K562 (cell line): ENCODE results near the gene MTRF1L. TPM values are rescaled to one million over a fixed set of nuclear protein-coding genes. Genes with fewer than 3 reads are reported as not detected.

ENCODE experiments used
- ATAC-seq: fragments of 200-7000 bp; cut with Tn5 transposase; 3 replicates; pipeline ENCODE4 v1.9.1; 2020; ENCODE audit warnings: moderate library complexity
- BruUV-seq: library from RNA; stranded (reverse); fragments of 400-500 nt; replicated peaks from 2 replicates; lab custom pipeline; 2021; lab: Mats Ljungman, UMichigan
- CTCF ChIA-PET: fragments of 300-600 bp; formaldehyde crosslinking; extraction: SDS; loops from one replicate; lab custom pipeline; 2021; ENCODE audit warnings: low intra/inter-chr PET ratio; lab: Yijun Ruan, JAX
- POLR2A ChIA-PET: fragments of 300-600, 350-650 bp; sonication (Branson Sonifier 250); formaldehyde crosslinking; extraction: SDS; loops from one replicate; lab custom pipeline; 2021; ENCODE audit warnings: antibody characterized with exemption, inconsistent platforms; lab: Yijun Ruan, JAX
- DNase-seq, 4 experiments: peaks; one replicate each; pipeline versions ENCODE4 v3.0.0 to v3.0.0-alpha.2; 2011 to 2018; ENCODE audit warnings: low spot score in 3 of 4, mixed read lengths in 3 of 4; ENCODE audit errors: extremely low read depth in 1 of 4
- FAIRE-seq: peaks from 2 replicates; lab custom pipeline; 2011; peaks lifted over from hg19 to GRCh38; lab: Jason Lieb, UNC
- H2AFZ ChIP-seq: 2 replicates; pipeline ENCODE4 v1.6.0; 2011; ENCODE audit warnings: low read depth, low read length, control low read depth, inconsistent platforms
- H3K27ac ChIP-seq: fragments of 200-600 bp; 3 replicates; pipeline ENCODE4 v1.8.0; 2011; ENCODE audit warnings: low read depth, mild to moderate bottlenecking, control low read depth, inconsistent platforms, low read length, moderate library complexity, mixed read lengths; ENCODE audit errors: extremely low read depth
- H3K27me3 ChIP-seq, 2 experiments: fragments of 300-600 bp in 1 of 2; 2 replicates in 1 of 2; 3 replicates in 1 of 2; pipeline versions ENCODE4 v1.6.0 to v1.8.0; 2011; ENCODE audit warnings: inconsistent platforms in 2 of 2, low read length in 2 of 2, mild to moderate bottlenecking in 1 of 2, mixed read lengths in 1 of 2, moderate library complexity in 1 of 2; ENCODE audit not compliant: control insufficient read depth in 2 of 2, insufficient read depth in 2 of 2
- H3K36me3 ChIP-seq: fragments of 300-600 bp; 3 replicates; pipeline ENCODE4 v1.8.0; 2011; ENCODE audit warnings: mild to moderate bottlenecking, low read length, inconsistent platforms; ENCODE audit not compliant: control insufficient read depth, insufficient read depth
- H3K4me1 ChIP-seq, 2 experiments: fragments of 200-600 bp in 1 of 2; replicated peaks in 1 of 2; 2 replicates in 1 of 2; 3 replicates in 1 of 2; pipeline versions ENCODE4 v1.5.1 to v1.8.0; 2011; ENCODE audit warnings: inconsistent platforms in 2 of 2, low read length in 2 of 2, mild to moderate bottlenecking in 1 of 2, mixed read lengths in 1 of 2, moderate library complexity in 1 of 2; ENCODE audit not compliant: control insufficient read depth in 2 of 2, insufficient read depth in 2 of 2
- H3K4me2 ChIP-seq: 2 replicates; pipeline ENCODE4 v1.6.1; 2011; ENCODE audit warnings: low read length, control low read depth, inconsistent platforms, mixed read lengths; ENCODE audit not compliant: insufficient read depth
- H3K4me3 ChIP-seq: fragments of 200-600 bp; sonication (generic), shearing (Covaris generic); 2 replicates; pipeline ENCODE4 v1.5.1; 2016; ENCODE audit warnings: control low read depth, inconsistent platforms
- H3K79me2 ChIP-seq: fragments of 200-600 bp; 3 replicates; pipeline ENCODE4 v1.8.0; 2011; ENCODE audit warnings: low read length, inconsistent platforms; ENCODE audit not compliant: control insufficient read depth, insufficient read depth
- H3K9ac ChIP-seq, 2 experiments: 2 replicates each; pipeline versions ENCODE4 v1.6.0 to v1.6.1; 2011; ENCODE audit warnings: low read depth in 2 of 2, low read length in 2 of 2, control low read depth in 1 of 2, inconsistent platforms in 1 of 2, mild to moderate bottlenecking in 1 of 2, mixed read lengths in 1 of 2; ENCODE audit not compliant: insufficient read depth in 1 of 2
- H3K9me1 ChIP-seq: one replicate; pipeline ENCODE4 v1.6.0; 2011; ENCODE audit warnings: inconsistent platforms, mild to moderate bottlenecking, low read length, moderate library complexity; ENCODE audit not compliant: control insufficient read depth, insufficient read depth
- H3K9me3 ChIP-seq: replicated peaks from 2 replicates; pipeline ENCODE4 v1.5.1; 2011; ENCODE audit warnings: low read depth, low read length, inconsistent platforms; ENCODE audit not compliant: control insufficient read depth, insufficient read depth
- H4K20me1 ChIP-seq: replicated peaks from 2 replicates; pipeline ENCODE4 v1.6.1; 2011; ENCODE audit warnings: low read length, inconsistent platforms, mixed read lengths; ENCODE audit not compliant: control insufficient read depth, insufficient read depth
- C11orf30 ChIP-seq: fragments of 450-650 bp; IDR thresholded peaks from 2 replicates; pipeline ENCODE4 v1.6.1; 2016; ENCODE audit warnings: low read depth, mild to moderate bottlenecking
- CBX5 ChIP-seq: IDR thresholded peaks from 2 replicates; pipeline ENCODE4 v1.6.1; 2014; ENCODE audit warnings: low read depth, borderline replicate concordance
- HDGF ChIP-seq: fragments of 450-650 bp; IDR thresholded peaks from 2 replicates; pipeline ENCODE4 v1.6.1; 2016
- MYNN ChIP-seq, 2 experiments: sonication (generic); formaldehyde crosslinking in 1 of 2; IDR thresholded peaks; 2 replicates each; pipeline versions ENCODE4 v1.5.0 to v1.6.1; 2016 to 2020; ENCODE audit warnings: antibody characterized with exemption in 1 of 2, missing genetic modification reagents in 1 of 2
- NEUROD1 ChIP-seq: fragments of 150-350 bp; IDR thresholded peaks from 2 replicates; pipeline ENCODE4 v1.6.1; 2014; ENCODE audit warnings: borderline replicate concordance, low read length, low read depth; ENCODE audit not compliant: partially characterized antibody
- PKNOX1 ChIP-seq: fragments of 450-650 bp; IDR thresholded peaks from 2 replicates; pipeline ENCODE4 v1.6.1; 2016
- SREBF1 ChIP-seq: fragments of 150-350 bp; IDR thresholded peaks from 2 replicates; pipeline ENCODE4 v1.6.1; 2014; ENCODE audit warnings: antibody characterized with exemption, low read depth, low read length, borderline replicate concordance
- TEAD2 ChIP-seq: fragments of 450-650 bp; IDR thresholded peaks from 2 replicates; pipeline ENCODE4 v1.6.1; 2016; ENCODE audit warnings: missing genetic modification characterization, control low read depth, missing compliant biosample characterization
- ZFP1 ChIP-seq: fragments of 450-650 bp; formaldehyde crosslinking; IDR thresholded peaks from 2 replicates; pipeline ENCODE4 v1.4.0; 2020; ENCODE audit warnings: mild to moderate bottlenecking, mixed read lengths
- ZNF316 ChIP-seq: fragments of 450-650 bp; IDR thresholded peaks from 2 replicates; pipeline ENCODE4 v1.6.1; 2016
- WGBS: fragments of 100-300 bp; shearing (Covaris generic); methylation state at CpG from one replicate; pipeline ENCODE4 v1.1.6; 2016; ENCODE audit warnings: low coverage, mixed read lengths; ENCODE audit not compliant: insufficient coverage; ENCODE audit errors: missing lambda C conversion rate; 5-methylcytosine and 5-hydroxymethylcytosine counted together
- in situ Hi-C: fragments of 300-500 bp; cut with MboI; formaldehyde crosslinking; loops from 4 replicates; pipeline ENCODE4 v1.15.0; 2018; ENCODE audit warnings: inconsistent platforms, mixed read lengths
- intact Hi-C: fragments of 100-400 bp; cut with micrococcal nuclease; formaldehyde crosslinking; loops from 2 replicates; pipeline ENCODE4 v1.14.2; 2022
- polyA plus RNA-seq, 8 experiments: library from polyadenylated mRNA; depleted of rRNA in 4 of 8; stranded (reverse) in 5 of 8; unstranded in 3 of 8; fragments of >200 nt; fragmentation: Nextera tagmentation in 2 of 8; fragmentation: Illumina TruSeq in 1 of 8; extraction: Ambion mirVana in 2 of 8; extraction: Trizol in 1 of 8; gene quantifications; 2 replicates each; pipeline versions ENCODE4 v1.2.1 to v1.2.3, GENCODE V29; 2011 to 2014; ENCODE audit warnings: inconsistent platforms in 1 of 8, missing spikeins in 1 of 8
- total RNA-seq, 7 experiments: library from RNA; depleted of rRNA in 6 of 7; stranded (reverse); fragments of >200 nt in 6 of 7; fragmentation: Illumina TruSeq in 2 of 7; extraction: Trizol in 2 of 7; gene quantifications; 2 replicates each; pipeline versions ENCODE4 v1.2.1 to v1.2.3, GENCODE V29; 2011 to 2021; ENCODE audit warnings: low replicate concordance in 1 of 7

The MTRF1L gene
- total and polyA plus RNA-seq, 9 of the 15 experiments (the other 6 are each of a cell fraction or from before 2014, with no cell fraction given), result 10.7 to 34.0 (median 30.2) TPM

GRCh38 chr6:153015094-153015640 lies 12.7 kb upstream of the MTRF1L start:
- H3K4me3 ChIP-seq, result no peak overlapping the region
- in situ Hi-C loops (no loop called here), intact Hi-C loops (no loop called here)
- no peak overlapping the region for H3K9ac ChIP-seq
- 7% methylated on average over 4 of the region's 4 CpGs for WGBS
- peaks cover 0 to 4% of the 10 kb centered on the region in 2 experiments; a peak in 1 of 5 replicates for H3K4me1 ChIP-seq
- no peak overlapping the region for H3K27ac ChIP-seq
- ChIA-PET POLR2A (interaction anchor here (1.2 kb wide), 1 partner anchor 32 kb away, joined by 3 read pairs; the partner anchor contains the start of gene FBXO5), CTCF (no interaction called here)
- H4K20me1 ChIP-seq, result no peaks in the 10 kb centered on the region
- no peak for ATAC-seq
- no peak overlapping the region for H2AFZ ChIP-seq
- H3K9me3 ChIP-seq, result no peaks in the 10 kb centered on the region
- BruUV-seq, result no TSS peak
- H3K79me2 ChIP-seq, result no peaks in the 10 kb centered on the region
- TF ChIP-seq C11orf30, result peak; percentile 34; the same call in 1 of the 2 replicates
- TF ChIP-seq MYNN (IDR thresholded peaks at IDR 0.05), result peak; percentile 93
- TF ChIP-seq MYNN (CRISPR knock-in tag; IDR thresholded peaks at IDR 0.05), result no peak; the same call in 1 of the 2 replicates
- TF ChIP-seq ZNF316, result peak; percentile 29
- TF ChIP-seq SREBF1, result no peak
- TF ChIP-seq ZFP1, result no peak
- DNase-seq, result no peak
- FAIRE-seq, result no peak
- H3K9me1 ChIP-seq, result no peaks in the 10 kb centered on the region
- H3K27me3 ChIP-seq, result no peaks in the 10 kb centered on the region
- no peak overlapping the region for H3K4me2 ChIP-seq
- no peaks in the 10 kb centered on the region for H3K36me3 ChIP-seq

- in situ Hi-C loops, result no loop called here
- ATAC-seq, result no peak; the same call in 2 of the 3 replicates
- Histone ChIP-seq H2AFZ (no peak overlapping the region), H3K4me3 (no peak overlapping the region), H3K4me2 (no peak overlapping the region), H3K9me3 (no peaks in the 10 kb centered on the region), H3K36me3 (no peaks in the 10 kb centered on the region), H3K4me1 (peaks cover 0 to 4% of the 10 kb centered on the region in 2 experiments; a peak in 1 of 5 replicates), H3K9me1 (no peaks in the 10 kb centered on the region), H3K9ac (no peak overlapping the region), H4K20me1 (no peaks in the 10 kb centered on the region), H3K27me3 (no peaks in the 10 kb centered on the region), H3K27ac (no peak overlapping the region), H3K79me2 (no peaks in the 10 kb centered on the region)
- ChIA-PET CTCF (no interaction called here), POLR2A (interaction anchor here (1.1 kb wide), 1 partner anchor 30 kb away, joined by 4 read pairs; the partner anchor contains the start of gene FBXO5)
- DNase-seq, result no peak
- intact Hi-C loops, result no loop called here
- no peak for FAIRE-seq
- WGBS, result 10% methylated on average over 2 of the region's 2 CpGs
- no TSS peak for BruUV-seq
- no peak for TF ChIP-seq TEAD2 (tag)
- no peak for TF ChIP-seq HDGF
- no peak for TF ChIP-seq NEUROD1
- no peak for TF ChIP-seq PKNOX1
- no peak for TF ChIP-seq CBX5
Observed at GRCh38 chr6:153013438-153013837, 10.9 kb upstream of the MTRF1L start.
